Smooth muscle cell (in vitro differentiated cells): ENCODE measurements around the gene GNPNAT1. TPM values are rescaled to one million over a fixed set of nuclear protein-coding genes. Genes with fewer than 3 reads are reported as not detected.

Experiments
- DNase-seq: peaks from one replicate; lab custom pipeline; 2025; ENCODE audit not compliant: unreplicated experiment; lab: John Stamatoyannopoulos, UW
- H2AFZ ChIP-seq: fragments of 200-600 bp; sonication (generic); 2 replicates; pipeline ENCODE4 v1.6.0; 2016; ENCODE audit warnings: antibody characterized with exemption, low read depth, mild to moderate bottlenecking
- H3F3A ChIP-seq: fragments of 200-600 bp; sonication (generic); 2 replicates; pipeline ENCODE4 v1.6.0; 2017; ENCODE audit warnings: antibody characterized with exemption, low read depth
- H3K27ac ChIP-seq: fragments of 200-600 bp; sonication (generic); 2 replicates; pipeline ENCODE4 v1.5.1; 2016; ENCODE audit warnings: low read depth, mild to moderate bottlenecking
- H3K27me3 ChIP-seq: fragments of 200-600 bp; sonication (generic); 2 replicates; pipeline ENCODE4 v1.6.1; 2016; ENCODE audit warnings: low read depth, mild to moderate bottlenecking
- H3K36me3 ChIP-seq: fragments of 200-600 bp; sonication (generic); 2 replicates; pipeline ENCODE4 v1.5.1; 2016; ENCODE audit warnings: low read depth
- H3K4me1 ChIP-seq: fragments of 200-600 bp; sonication (generic); 2 replicates; pipeline ENCODE4 v1.5.1; 2016; ENCODE audit warnings: low read depth
- H3K4me2 ChIP-seq: fragments of 200-600 bp; sonication (generic); 2 replicates; pipeline ENCODE4 v1.6.0; 2016; ENCODE audit warnings: mild to moderate bottlenecking
- H3K4me3 ChIP-seq: fragments of 200-600 bp; sonication (generic); 2 replicates; pipeline ENCODE4 v1.5.1; 2016; ENCODE audit warnings: mild to moderate bottlenecking
- H3K79me2 ChIP-seq: fragments of 200-600 bp; sonication (generic); 2 replicates; pipeline ENCODE4 v1.6.0; 2016; ENCODE audit warnings: low read depth, mild to moderate bottlenecking
- H3K9ac ChIP-seq: fragments of 200-600 bp; sonication (generic); 2 replicates; pipeline ENCODE4 v1.6.0; 2016; ENCODE audit warnings: low read depth
- H3K9me3 ChIP-seq: fragments of 200-600 bp; sonication (generic); replicated peaks from 2 replicates; pipeline ENCODE4 v1.5.1; 2016; ENCODE audit warnings: low read depth
- H4K20me1 ChIP-seq: fragments of 200-600 bp; sonication (generic); 2 replicates; pipeline ENCODE4 v1.6.0; 2016; ENCODE audit warnings: low read depth
- WGBS: methylation state at CpG from one replicate; pipeline ENCODE4 v1.1.7; 2016; ENCODE audit warnings: low lambda C conversion rate; 5-methylcytosine and 5-hydroxymethylcytosine counted together
- polyA plus RNA-seq: library from polyadenylated mRNA; unstranded; fragments of >200 nt; fragmentation: Nextera tagmentation; extraction: Ambion mirVana; gene quantifications from 2 replicates; pipeline ENCODE4 v1.2.1, GENCODE V29; 2016
- total RNA-seq: library from RNA; depleted of rRNA; stranded (reverse); fragments of >200 nt; gene quantifications from 2 replicates; pipeline ENCODE4 v1.2.3, GENCODE V29; 2014
- TF ChIP-seq, protein P1 (sequence below): fragments of 200-600 bp; sonication (generic); IDR thresholded peaks from 2 replicates; pipeline ENCODE4 v1.5.1; 2017; ENCODE audit warnings: borderline replicate concordance, mild to moderate bottlenecking, antibody characterized with exemption; ENCODE audit not compliant: insufficient read depth, poor library complexity, severe bottlenecking

Gene GNPNAT1
- total and polyA plus RNA-seq, 2 experiments from 2014 or later, result 18.3 to 22.9 TPM

- no peak overlapping the region for H3K4me3 ChIP-seq
- H3K36me3 ChIP-seq, result no peaks in the 10 kb centered on the region
- peaks cover 11% of the 10 kb centered on the region for H3F3A ChIP-seq
- peak overlapping the region; percentile 63 for H3K4me2 ChIP-seq
- H3K9me3 ChIP-seq, result no peaks in the 10 kb centered on the region
- peak overlapping the region; percentile 94 for H3K27ac ChIP-seq
- WGBS, result 49% methylated on average over 5 of the region's 5 CpGs
- peak overlapping the region; percentile 73 for H3K9ac ChIP-seq
- no peak for DNase-seq
- peak overlapping the region; percentile 36 for H2AFZ ChIP-seq
- TF ChIP-seq, protein P1, sequence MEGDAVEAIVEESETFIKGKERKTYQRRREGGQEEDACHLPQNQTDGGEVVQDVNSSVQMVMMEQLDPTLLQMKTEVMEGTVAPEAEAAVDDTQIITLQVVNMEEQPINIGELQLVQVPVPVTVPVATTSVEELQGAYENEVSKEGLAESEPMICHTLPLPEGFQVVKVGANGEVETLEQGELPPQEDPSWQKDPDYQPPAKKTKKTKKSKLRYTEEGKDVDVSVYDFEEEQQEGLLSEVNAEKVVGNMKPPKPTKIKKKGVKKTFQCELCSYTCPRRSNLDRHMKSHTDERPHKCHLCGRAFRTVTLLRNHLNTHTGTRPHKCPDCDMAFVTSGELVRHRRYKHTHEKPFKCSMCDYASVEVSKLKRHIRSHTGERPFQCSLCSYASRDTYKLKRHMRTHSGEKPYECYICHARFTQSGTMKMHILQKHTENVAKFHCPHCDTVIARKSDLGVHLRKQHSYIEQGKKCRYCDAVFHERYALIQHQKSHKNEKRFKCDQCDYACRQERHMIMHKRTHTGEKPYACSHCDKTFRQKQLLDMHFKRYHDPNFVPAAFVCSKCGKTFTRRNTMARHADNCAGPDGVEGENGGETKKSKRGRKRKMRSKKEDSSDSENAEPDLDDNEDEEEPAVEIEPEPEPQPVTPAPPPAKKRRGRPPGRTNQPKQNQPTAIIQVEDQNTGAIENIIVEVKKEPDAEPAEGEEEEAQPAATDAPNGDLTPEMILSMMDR, result no peak
- no peaks in the 10 kb centered on the region for H3K79me2 ChIP-seq
- H4K20me1 ChIP-seq, result no peaks in the 10 kb centered on the region
- H3K27me3 ChIP-seq, result no peaks in the 10 kb centered on the region
- H3K4me1 ChIP-seq, result no peaks in the 10 kb centered on the region
These were observed 9.8 kb upstream of the GNPNAT1 start for GRCh38 chr14:52801014-52801712.

GRCh38 chr14:52798826-52799225 lies 7.4 kb upstream of the GNPNAT1 start:
- H3K79me2 ChIP-seq, result no peaks in the 10 kb centered on the region
- no peak overlapping the region for H3K4me3 ChIP-seq
- H3K27ac ChIP-seq, result no peak overlapping the region
- no peaks in the 10 kb centered on the region for H3K27me3 ChIP-seq
- no peaks in the 10 kb centered on the region for H4K20me1 ChIP-seq
- DNase-seq, result no peak
- TF ChIP-seq, protein P1, result no peak
- H3K4me2 ChIP-seq, result no peak overlapping the region
- H2AFZ ChIP-seq, result no peak overlapping the region
- H3F3A ChIP-seq, result peaks cover 11% of the 10 kb centered on the region
- H3K9me3 ChIP-seq, result no peaks in the 10 kb centered on the region
- H3K9ac ChIP-seq, result no peak overlapping the region
- H3K36me3 ChIP-seq, result no peaks in the 10 kb centered on the region
- H3K4me1 ChIP-seq, result no peaks in the 10 kb centered on the region
- WGBS, result 95% methylated on average over 15 of the region's 15 CpGs

- Histone ChIP-seq H3K9me3 (no peaks in the 10 kb centered on the region), H3K4me3 (no peak overlapping the region)
These were observed 6.2 kb upstream of the GNPNAT1 start for GRCh38 chr14:52797653-52798052.

More at GRCh38 chr14:52797653-52798052, 6.2 kb upstream of the GNPNAT1 start:
- Histone ChIP-seq H3K27ac (no peak overlapping the region), H3K36me3 (no peaks in the 10 kb centered on the region), H2AFZ (no peak overlapping the region), H3F3A (peaks cover 11% of the 10 kb centered on the region), H4K20me1 (no peaks in the 10 kb centered on the region), H3K27me3 (no peaks in the 10 kb centered on the region), H3K79me2 (no peaks in the 10 kb centered on the region), H3K4me2 (no peak overlapping the region), H3K4me1 (no peaks in the 10 kb centered on the region), H3K9ac (no peak overlapping the region)
- TF ChIP-seq, protein P1, result no peak
- 89% methylated on average over 3 of the region's 3 CpGs for WGBS
- DNase-seq, result no peak
